ENCODE results near the gene AFDN. TPM values are rescaled to one million over a fixed set of nuclear protein-coding genes. Genes with fewer than 3 reads are reported as not detected.

AFDN gene
- total and polyA plus RNA-seq, 10 of the 15 experiments (the other 5 are each of a cell fraction or from before 2014, with no cell fraction given), result 5.7 to 68.2 (median 45.1) TPM

GRCh38 chr6:168012431-168013249 is 185.9 kb downstream of the AFDN start:
- H2AFZ ChIP-seq (ENCODE audit: control insufficient read depth, low read depth, low read length), result no peak overlapping the region
- H3K36me3 ChIP-seq (ENCODE audit: control insufficient read depth in 2 of 2, insufficient read depth in 2 of 2, low read length in 1 of 2), result no peaks in the 10 kb centered on the region
- 32% methylated on average over 13 of the region's 13 CpGs for WGBS (ENCODE audit: insufficient coverage, insufficient replicate concordance, low lambda C conversion rate, missing lambda C conversion rate)
- TF ChIP-seq USF1 (IDR thresholded peaks at IDR 0.05; ENCODE audit: borderline replicate concordance, extremely low read length, insufficient read depth, low read depth, low read length) (no peak), SIN3A (IDR thresholded peaks at IDR 0.05; ENCODE audit: low read depth, low read length) (no peak), HDAC6 (IDR thresholded peaks at IDR 0.05; ENCODE audit: unreplicated experiment) (no peak), RBBP5 (conservative IDR thresholded peaks at IDR 0.05) (no peak), ZNF384 (IDR thresholded peaks at IDR 0.05; ENCODE audit: borderline replicate concordance, low read depth, low read length) (no peak), FOXK2 (IDR thresholded peaks at IDR 0.05) (no peak), POLR2A (IDR thresholded peaks at IDR 0.05; ENCODE audit: low read depth, low read length) (no peak), ATF7 (IDR thresholded peaks at IDR 0.05; ENCODE audit: low read depth) (no peak), ELK1 (IDR thresholded peaks at IDR 0.05; ENCODE audit: low read depth, low read length) (no peak), WRNIP1 (IDR thresholded peaks at IDR 0.05; ENCODE audit: borderline replicate concordance, low read depth, low read length) (no peak), BCL11A (IDR thresholded peaks at IDR 0.05; ENCODE audit: low read depth, low read length) (no peak), KAT2A (conservative IDR thresholded peaks at IDR 0.05; ENCODE audit: control insufficient read depth, low read depth, low read length) (no peak), CHD1 (IDR thresholded peaks at IDR 0.05; ENCODE audit: low read depth, low read length) (no peak)
- SMC1A ChIA-PET (ENCODE audit: uncharacterized antibody, unreplicated experiment), result no interaction called here
- in situ Hi-C loops (cut with MboI) (no loop called here), intact Hi-C loops (cut with micrococcal nuclease; ENCODE audit: unreplicated experiment) (no loop called here)
- POLR2A ChIA-PET, result no interaction called here
- no peak overlapping the region for H3K27ac ChIP-seq (ENCODE audit: control insufficient read depth, insufficient read depth)
- H4K20me1 ChIP-seq (ENCODE audit: control insufficient read depth, insufficient read depth), result no peaks in the 10 kb centered on the region
- DNase-seq (ENCODE audit: low read depth, low spot score), result no peak
- H3K9ac ChIP-seq (ENCODE audit: control insufficient read depth, insufficient read depth, low read length), result no peak overlapping the region
- CTCF ChIA-PET, result interaction anchor here (0.5 kb wide), 1 partner anchor 662 kb away, joined by 3 read pairs; no protein-coding TSS in a partner anchor
- H3K4me1 ChIP-seq (ENCODE audit: control insufficient read depth, insufficient read depth, low read length), result no peaks in the 10 kb centered on the region
- RAD21 ChIA-PET (ENCODE audit: unreplicated experiment), result no interaction called here
- no peaks in the 10 kb centered on the region for H3K79me2 ChIP-seq (ENCODE audit: control insufficient read depth, insufficient read depth, low read length)
- ATAC-seq, result no peak
- no peak overlapping the region for H3K4me3 ChIP-seq
- BruUV-seq (replicated peaks), result no TSS peak
- no peaks in the 10 kb centered on the region for H3K27me3 ChIP-seq (replicated peaks in 1 of 2; ENCODE audit: control insufficient read depth in 2 of 2, insufficient read depth in 2 of 2, low read length in 1 of 2)
- peaks cover 1% of the 10 kb centered on the region for H3K9me3 ChIP-seq (replicated peaks; ENCODE audit: control insufficient read depth, insufficient read depth, low read length)
- FAIRE-seq, result no peak
- no peak overlapping the region for H3K4me2 ChIP-seq (ENCODE audit: control insufficient read depth, insufficient read depth)

All from GM12878 (cell line).